Stimulated activated memory B cell treated with anti-CD40 and anti-IgM and Interleukin-4, amounts not matched to agents 10 μg/mL and 1 μg/mL and 100 μg/mL, for 72 hours (primary cell): ENCODE data around the gene GOLPH3L.
A peak's percentile ranks its signal among the peaks of the same experiment; 100 is the strongest.
"Not testable (repeated sequence)": the region's sequence is repeated elsewhere in the genome, so short reads cannot be mapped to it uniquely, and the experiment has no call there.

Experiments used
- ATAC-seq: fragments of 150-1000 bp; cut with Tn5 transposase; 2 replicates; pipeline ENCODE4 v1.10.0; 2021
- H3K27ac Mint-ChIP-seq: one replicate; pipeline ENCODE4 v1.8.0; 2022; ENCODE audit warnings: mild to moderate bottlenecking, mixed read lengths
- H3K27me3 Mint-ChIP-seq: one replicate; pipeline ENCODE4 v1.8.0; 2022; ENCODE audit warnings: mixed read lengths
- H3K36me3 Mint-ChIP-seq: one replicate; pipeline ENCODE4 v1.8.0; 2022; ENCODE audit warnings: mixed read lengths
- H3K4me1 Mint-ChIP-seq: one replicate; pipeline ENCODE4 v1.8.0; 2022; ENCODE audit warnings: mixed read lengths
- H3K4me3 Mint-ChIP-seq: one replicate; pipeline ENCODE4 v1.8.0; 2022; ENCODE audit warnings: mild to moderate bottlenecking, moderate library complexity, mixed read lengths
- H3K9me3 Mint-ChIP-seq: one replicate; pipeline ENCODE4 v1.8.0; 2022; ENCODE audit warnings: mixed read lengths

GOLPH3L gene

GRCh38 chr1:150696995-150697927 is at the start of gene GOLPH3L:
GOLPH3L (minus strand) TSS chr1:150697154; CDS start chr1:150694838, 2,316 bp downstream.
- Mint-ChIP-seq H3K27me3 (no peaks in the 10 kb centered on the region), H3K27ac (peak within 1 kb of the TSS; percentile 71), H3K4me3 (peak within 1 kb of the TSS; percentile 95), H3K9me3 (no peaks in the 10 kb centered on the region), H3K36me3 (peaks cover 11% of the 10 kb centered on the region), H3K4me1 (peaks cover 25% of the 10 kb centered on the region)
- peak; percentile 100 for ATAC-seq

- Mint-ChIP-seq H3K4me3 (no peak overlapping the region), H3K9me3 (no peaks in the 10 kb centered on the region), H3K27ac (no peak overlapping the region), H3K4me1 (no peaks in the 10 kb centered on the region), H3K36me3 (peaks cover 30% of the 10 kb centered on the region), H3K27me3 (no peaks in the 10 kb centered on the region)
- no peak for ATAC-seq
Observed at GRCh38 chr1:150730130-150730721, 33.3 kb upstream of the GOLPH3L start.

GRCh38 chr1:150724336-150724735 is 27.4 kb upstream of the GOLPH3L start:
- Mint-ChIP-seq H3K36me3 (peaks cover 6% of the 10 kb centered on the region), H3K4me3 (no peak overlapping the region)
- ATAC-seq: no peak

GRCh38 chr1:150720703-150721102 is 23.7 kb upstream of the GOLPH3L start, which contains the start of gene HORMAD1:
HORMAD1 (minus strand) TSS chr1:150720895; CDS start chr1:150719505, 1,390 bp downstream.
- Mint-ChIP-seq H3K4me1 (no peaks in the 10 kb centered on the region), H3K27me3 (no peaks in the 10 kb centered on the region)
- ATAC-seq: no peak

More at GRCh38 chr1:150724336-150724735, 27.4 kb upstream of the GOLPH3L start:
- Mint-ChIP-seq H3K9me3 (no peaks in the 10 kb centered on the region), H3K27me3 (no peaks in the 10 kb centered on the region), H3K4me1 (no peaks in the 10 kb centered on the region), H3K27ac (no peak overlapping the region)

GRCh38 chr1:150720098-150720497 is 23.1 kb upstream of the GOLPH3L start:
- H3K4me3 Mint-ChIP-seq: no peak overlapping the region
- no peaks in the 10 kb centered on the region for H3K4me1 Mint-ChIP-seq
- H3K9me3 Mint-ChIP-seq: no peaks in the 10 kb centered on the region
- H3K36me3 Mint-ChIP-seq: peaks cover 6% of the 10 kb centered on the region
- no peak for ATAC-seq
- H3K27me3 Mint-ChIP-seq: no peaks in the 10 kb centered on the region
- H3K27ac Mint-ChIP-seq: no peak overlapping the region

More at GRCh38 chr1:150720703-150721102, 23.7 kb upstream of the GOLPH3L start, which contains the start of gene HORMAD1:
- Mint-ChIP-seq H3K27ac (no peak within 1 kb of the TSS), H3K36me3 (peaks cover 6% of the 10 kb centered on the region), H3K4me3 (no peak within 1 kb of the TSS), H3K9me3 (no peaks in the 10 kb centered on the region)

GRCh38 chr1:150718225-150718891 is 21.4 kb upstream of the GOLPH3L start:
- no peaks in the 10 kb centered on the region for H3K27me3 Mint-ChIP-seq

GRCh38 chr1:150709031-150709430 is 12.1 kb upstream of the GOLPH3L start:
- H3K9me3 Mint-ChIP-seq, H3K4me3 Mint-ChIP-seq, H3K27me3 Mint-ChIP-seq, H3K36me3 Mint-ChIP-seq, H3K4me1 Mint-ChIP-seq, ATAC-seq, H3K27ac Mint-ChIP-seq: not testable (repeated sequence)

More at GRCh38 chr1:150718225-150718891, 21.4 kb upstream of the GOLPH3L start:
- Mint-ChIP-seq H3K9me3 (no peaks in the 10 kb centered on the region), H3K4me1 (no peaks in the 10 kb centered on the region), H3K27ac (no peak overlapping the region), H3K36me3 (no peaks in the 10 kb centered on the region), H3K4me3 (no peak overlapping the region)
- no peak for ATAC-seq

GRCh38 chr1:150708595-150708994 is 11.6 kb upstream of the GOLPH3L start:
- no peaks in the 10 kb centered on the region for H3K4me1 Mint-ChIP-seq
- no peaks in the 10 kb centered on the region for H3K36me3 Mint-ChIP-seq
- H3K27ac Mint-ChIP-seq: no peak overlapping the region
- H3K9me3 Mint-ChIP-seq: no peaks in the 10 kb centered on the region
- H3K27me3 Mint-ChIP-seq: no peaks in the 10 kb centered on the region
- H3K4me3 Mint-ChIP-seq: no peak overlapping the region
- peak; percentile 83 for ATAC-seq

GRCh38 chr1:150706091-150706490 is 9.1 kb upstream of the GOLPH3L start:
- no peaks in the 10 kb centered on the region for H3K9me3 Mint-ChIP-seq
- H3K27me3 Mint-ChIP-seq: no peaks in the 10 kb centered on the region
- no peak overlapping the region for H3K4me3 Mint-ChIP-seq
- ATAC-seq: no peak
- H3K36me3 Mint-ChIP-seq: no peaks in the 10 kb centered on the region
- no peak overlapping the region for H3K27ac Mint-ChIP-seq
- no peaks in the 10 kb centered on the region for H3K4me1 Mint-ChIP-seq

- Mint-ChIP-seq H3K9me3 (no peaks in the 10 kb centered on the region), H3K36me3 (no peaks in the 10 kb centered on the region), H3K27me3 (no peaks in the 10 kb centered on the region), H3K27ac (no peak overlapping the region), H3K4me3 (no peak overlapping the region), H3K4me1 (no peaks in the 10 kb centered on the region)
- no peak for ATAC-seq
Observed at GRCh38 chr1:150703427-150703826, 6.5 kb upstream of the GOLPH3L start.

GRCh38 chr1:150696590-150696989 is 364 bp downstream of the GOLPH3L start:
- Mint-ChIP-seq H3K27me3 (no peaks in the 10 kb centered on the region), H3K36me3 (peaks cover 13% of the 10 kb centered on the region), H3K4me1 (peaks cover 25% of the 10 kb centered on the region), H3K27ac (peak overlapping the region; percentile 71), H3K9me3 (no peaks in the 10 kb centered on the region), H3K4me3 (peak overlapping the region; percentile 95)
- ATAC-seq: no peak

- Mint-ChIP-seq H3K36me3 (peaks cover 17% of the 10 kb centered on the region), H3K4me3 (peak overlapping the region; percentile 76), H3K4me1 (peaks cover 25% of the 10 kb centered on the region), H3K9me3 (no peaks in the 10 kb centered on the region), H3K27me3 (no peaks in the 10 kb centered on the region), H3K27ac (peak overlapping the region; percentile 71)
- no peak for ATAC-seq
Observed at GRCh38 chr1:150696162-150696561, 792 bp downstream of the GOLPH3L start.

- Mint-ChIP-seq H3K9me3 (no peaks in the 10 kb centered on the region), H3K4me1 (peaks cover 28% of the 10 kb centered on the region), H3K36me3 (peaks cover 19% of the 10 kb centered on the region), H3K4me3 (no peak overlapping the region), H3K27ac (no peak overlapping the region), H3K27me3 (no peaks in the 10 kb centered on the region)
- ATAC-seq: no peak
Observed at GRCh38 chr1:150695561-150695960, 1.4 kb downstream of the GOLPH3L start.

- no peak overlapping the region for H3K27ac Mint-ChIP-seq
- ATAC-seq: no peak
- H3K4me1 Mint-ChIP-seq: peaks cover 35% of the 10 kb centered on the region
- H3K27me3 Mint-ChIP-seq: no peaks in the 10 kb centered on the region
- peaks cover 32% of the 10 kb centered on the region for H3K36me3 Mint-ChIP-seq
- no peaks in the 10 kb centered on the region for H3K9me3 Mint-ChIP-seq
- no peak overlapping the region for H3K4me3 Mint-ChIP-seq
Observed at GRCh38 chr1:150692720-150693119, 4.2 kb downstream of the GOLPH3L start.

- Mint-ChIP-seq H3K4me3 (no peak overlapping the region), H3K27ac (no peak overlapping the region), H3K36me3 (peaks cover 21% of the 10 kb centered on the region), H3K4me1 (peaks cover 23% of the 10 kb centered on the region), H3K9me3 (no peaks in the 10 kb centered on the region), H3K27me3 (no peaks in the 10 kb centered on the region)
- ATAC-seq: no peak
Observed at GRCh38 chr1:150688763-150689162, 8.2 kb downstream of the GOLPH3L start.
